ENCODE results near the gene MRM2.
A peak's percentile ranks its signal among the peaks of the same experiment; 100 is the strongest.
"Not testable (repeated sequence)": the region's sequence is repeated elsewhere in the genome, so short reads cannot be mapped to it uniquely, and the experiment has no call there.

The MRM2 gene

GRCh38 chr7:2241580-2242540, at the start of gene MRM2, which contains the start of gene NUDT1:
Gene MRM2 (minus strand): TSS chr7:2242205. CDS start chr7:2242169, 36 bp downstream.
Gene NUDT1 (plus strand): TSS chr7:2242226. CDS start chr7:2244575, 2,349 bp downstream.
- DNase-seq, result peak; percentile 80 to 85

- no peak for DNase-seq
These were observed 48.9 kb upstream of the MRM2 start for GRCh38 chr7:2290877-2291276.

- DNase-seq, result no peak
These were observed 47.6 kb upstream of the MRM2 start for GRCh38 chr7:2289621-2290020.

GRCh38 chr7:2289111-2289586, 47.1 kb upstream of the MRM2 start:
- no peak for DNase-seq

GRCh38 chr7:2288503-2288902, 46.5 kb upstream of the MRM2 start:
- DNase-seq, result no peak

- DNase-seq, result no peak
These were observed 45.7 kb upstream of the MRM2 start for GRCh38 chr7:2287745-2288144.

- DNase-seq, result no peak
These were observed 41.1 kb upstream of the MRM2 start for GRCh38 chr7:2283074-2283473.

- no peak for DNase-seq
These were observed 40.3 kb upstream of the MRM2 start for GRCh38 chr7:2282185-2282751.

GRCh38 chr7:2281541-2281940, 39.5 kb upstream of the MRM2 start:
- no peak for DNase-seq

GRCh38 chr7:2280424-2280823, 38.4 kb upstream of the MRM2 start:
- DNase-seq, result no peak

- DNase-seq, result no peak
These were observed 37.9 kb upstream of the MRM2 start for GRCh38 chr7:2279896-2280295.

GRCh38 chr7:2278026-2278425, 36.0 kb upstream of the MRM2 start:
- DNase-seq, result no peak

GRCh38 chr7:2276107-2276506, 34.1 kb upstream of the MRM2 start:
- DNase-seq, result no peak

- DNase-seq, result no peak
These were observed 33.1 kb upstream of the MRM2 start for GRCh38 chr7:2275101-2275500.

- DNase-seq, result no peak
These were observed 32.7 kb upstream of the MRM2 start for GRCh38 chr7:2274666-2275065.

GRCh38 chr7:2273866-2274265, 31.9 kb upstream of the MRM2 start:
- DNase-seq, result no peak

- no peak for DNase-seq
These were observed 30.0 kb upstream of the MRM2 start for GRCh38 chr7:2272031-2272430.

- no peak for DNase-seq
These were observed 29.4 kb upstream of the MRM2 start for GRCh38 chr7:2271273-2272026.

- DNase-seq, result no peak
These were observed 28.5 kb upstream of the MRM2 start for GRCh38 chr7:2270495-2270894.

- DNase-seq, result no peak
These were observed 28.0 kb upstream of the MRM2 start for GRCh38 chr7:2269991-2270460.

GRCh38 chr7:2269089-2269990, 27.3 kb upstream of the MRM2 start:
- DNase-seq, result not testable (repeated sequence)

- no peak for DNase-seq
These were observed 24.9 kb upstream of the MRM2 start for GRCh38 chr7:2266911-2267310.
